GM13977 (cell line): ENCODE data around the gene ALG14.

Source experiments
- DNase-seq: peaks from one replicate; pipeline ENCODE4 v3.0.0; 2012; ENCODE audit warnings: low spot score
- in situ Hi-C: fragments of 300-500 bp; cut with MboI; formaldehyde crosslinking; loops from one replicate; pipeline ENCODE4 v1.12.0; 2022; ENCODE audit warnings: low sequenced_read_pairs, low pct_unique_long_range_greater_than_20kb, mixed read lengths, inconsistent platforms; ENCODE audit not compliant: unreplicated experiment
- TF ChIP-seq, protein P1 (sequence below): IDR thresholded peaks from 2 replicates; pipeline ENCODE4 v1.5.1; 2012; ENCODE audit warnings: mild to moderate bottlenecking, control low read depth; ENCODE audit not compliant: insufficient read depth; ENCODE audit errors: extremely low read depth, missing control alignments

ALG14 gene

DNA sequence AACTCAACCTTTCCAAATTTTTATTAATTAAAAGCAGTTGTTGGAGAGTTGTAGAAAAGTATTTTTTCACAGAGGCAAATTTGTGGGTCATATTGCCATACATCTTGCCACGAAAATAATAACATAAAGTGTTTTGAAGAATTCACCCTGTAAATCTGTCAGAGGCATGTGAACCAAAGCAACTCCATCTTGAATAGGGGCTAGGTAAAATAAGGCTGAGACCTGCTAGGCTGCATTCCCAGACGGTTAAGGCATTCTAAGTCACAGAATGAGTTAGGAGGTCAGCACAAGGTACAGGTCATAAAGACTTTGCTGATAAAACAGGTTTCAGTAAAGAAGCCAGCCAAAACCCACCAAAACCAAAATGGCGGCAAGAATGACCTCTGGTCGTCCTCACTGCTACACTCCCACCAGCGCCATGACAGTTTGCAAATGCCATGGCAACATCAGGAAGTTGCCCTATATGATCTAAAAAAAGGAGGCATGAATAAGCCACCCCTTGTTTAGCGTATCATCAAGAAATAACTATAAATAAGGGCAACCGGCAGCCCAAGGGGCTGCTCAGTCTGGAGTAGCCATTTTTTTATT lies 141.4 kb downstream of the ALG14 start:
- in situ Hi-C loops: no loop called here
- no peak for DNase-seq
- TF ChIP-seq, protein P1, sequence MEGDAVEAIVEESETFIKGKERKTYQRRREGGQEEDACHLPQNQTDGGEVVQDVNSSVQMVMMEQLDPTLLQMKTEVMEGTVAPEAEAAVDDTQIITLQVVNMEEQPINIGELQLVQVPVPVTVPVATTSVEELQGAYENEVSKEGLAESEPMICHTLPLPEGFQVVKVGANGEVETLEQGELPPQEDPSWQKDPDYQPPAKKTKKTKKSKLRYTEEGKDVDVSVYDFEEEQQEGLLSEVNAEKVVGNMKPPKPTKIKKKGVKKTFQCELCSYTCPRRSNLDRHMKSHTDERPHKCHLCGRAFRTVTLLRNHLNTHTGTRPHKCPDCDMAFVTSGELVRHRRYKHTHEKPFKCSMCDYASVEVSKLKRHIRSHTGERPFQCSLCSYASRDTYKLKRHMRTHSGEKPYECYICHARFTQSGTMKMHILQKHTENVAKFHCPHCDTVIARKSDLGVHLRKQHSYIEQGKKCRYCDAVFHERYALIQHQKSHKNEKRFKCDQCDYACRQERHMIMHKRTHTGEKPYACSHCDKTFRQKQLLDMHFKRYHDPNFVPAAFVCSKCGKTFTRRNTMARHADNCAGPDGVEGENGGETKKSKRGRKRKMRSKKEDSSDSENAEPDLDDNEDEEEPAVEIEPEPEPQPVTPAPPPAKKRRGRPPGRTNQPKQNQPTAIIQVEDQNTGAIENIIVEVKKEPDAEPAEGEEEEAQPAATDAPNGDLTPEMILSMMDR: no peak

DNA sequence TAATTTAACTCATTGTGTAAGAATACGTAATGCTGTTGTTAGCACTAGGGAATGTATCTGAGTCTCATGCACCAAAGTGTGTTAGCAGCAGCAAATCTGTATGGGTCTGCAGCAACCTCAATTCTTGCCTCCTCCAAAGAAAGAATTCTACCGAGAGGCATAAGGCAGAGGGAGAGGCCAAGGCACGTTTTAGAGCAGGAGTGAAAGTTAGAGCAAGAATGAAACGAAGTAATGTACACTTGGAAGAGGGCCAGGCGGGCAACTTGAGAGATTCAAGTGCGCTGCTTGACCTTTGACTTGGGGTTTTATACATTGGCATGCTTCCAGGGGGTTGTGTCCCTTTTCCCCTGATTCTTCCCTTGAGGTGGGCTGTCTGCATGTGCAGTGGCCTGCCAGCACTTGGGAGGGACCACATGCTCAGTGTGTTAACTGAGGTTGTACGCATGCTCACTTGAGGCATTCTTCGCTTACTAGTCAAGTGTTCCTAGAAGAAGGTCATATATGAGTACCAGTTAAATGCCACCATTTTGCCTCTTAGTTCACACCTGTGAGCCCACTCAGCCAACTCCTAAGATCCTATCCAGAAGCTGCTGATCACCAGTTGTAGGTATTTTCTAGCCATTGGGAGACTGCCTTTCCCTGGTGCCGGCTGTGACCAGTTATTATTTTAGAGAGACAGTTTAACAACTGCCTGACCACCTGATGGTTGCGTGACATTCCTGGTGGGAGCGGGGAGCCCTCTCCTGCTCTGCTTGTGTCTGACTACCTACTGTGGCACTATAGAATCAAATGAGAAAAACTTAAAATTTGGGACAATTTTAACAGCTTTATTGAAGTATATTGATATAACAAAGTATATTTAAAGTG lies 143.2 kb downstream of the ALG14 start:
- TF ChIP-seq, protein P1: no peak
- in situ Hi-C loops: no loop called here
- DNase-seq: no peak

DNA sequence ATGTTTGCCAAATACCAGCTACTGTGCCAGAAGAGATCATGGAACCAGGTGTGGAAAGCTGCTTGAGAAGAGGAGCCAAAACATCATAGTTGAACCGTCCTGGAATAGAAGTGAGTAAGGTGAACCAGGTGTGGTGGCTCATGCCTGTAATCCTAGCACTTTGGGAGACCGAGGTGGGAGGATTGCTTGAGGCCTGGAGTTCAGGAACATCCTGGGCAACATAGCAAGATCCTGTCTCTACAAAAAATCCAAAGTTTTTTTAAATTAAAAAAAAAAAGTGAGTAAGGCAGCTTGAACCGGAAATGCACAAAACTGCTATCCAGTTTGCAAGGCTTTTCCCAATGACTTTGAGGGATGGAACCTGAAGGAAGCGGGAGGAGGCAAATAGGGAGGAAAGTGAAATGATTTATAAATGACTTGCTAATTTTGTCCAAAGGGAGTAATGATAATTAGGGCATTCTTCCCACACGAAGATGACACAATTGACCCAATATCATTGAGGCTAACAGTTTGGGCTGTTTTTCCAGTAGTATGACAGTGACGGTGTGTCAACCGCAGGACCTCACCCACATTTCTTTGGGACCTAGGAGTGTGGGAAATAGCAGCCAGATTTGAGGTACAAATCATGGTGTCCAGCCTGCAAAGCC lies 144.3 kb downstream of the ALG14 start:
- in situ Hi-C loops: no loop called here
- DNase-seq: no peak
- TF ChIP-seq, protein P1: no peak

DNA sequence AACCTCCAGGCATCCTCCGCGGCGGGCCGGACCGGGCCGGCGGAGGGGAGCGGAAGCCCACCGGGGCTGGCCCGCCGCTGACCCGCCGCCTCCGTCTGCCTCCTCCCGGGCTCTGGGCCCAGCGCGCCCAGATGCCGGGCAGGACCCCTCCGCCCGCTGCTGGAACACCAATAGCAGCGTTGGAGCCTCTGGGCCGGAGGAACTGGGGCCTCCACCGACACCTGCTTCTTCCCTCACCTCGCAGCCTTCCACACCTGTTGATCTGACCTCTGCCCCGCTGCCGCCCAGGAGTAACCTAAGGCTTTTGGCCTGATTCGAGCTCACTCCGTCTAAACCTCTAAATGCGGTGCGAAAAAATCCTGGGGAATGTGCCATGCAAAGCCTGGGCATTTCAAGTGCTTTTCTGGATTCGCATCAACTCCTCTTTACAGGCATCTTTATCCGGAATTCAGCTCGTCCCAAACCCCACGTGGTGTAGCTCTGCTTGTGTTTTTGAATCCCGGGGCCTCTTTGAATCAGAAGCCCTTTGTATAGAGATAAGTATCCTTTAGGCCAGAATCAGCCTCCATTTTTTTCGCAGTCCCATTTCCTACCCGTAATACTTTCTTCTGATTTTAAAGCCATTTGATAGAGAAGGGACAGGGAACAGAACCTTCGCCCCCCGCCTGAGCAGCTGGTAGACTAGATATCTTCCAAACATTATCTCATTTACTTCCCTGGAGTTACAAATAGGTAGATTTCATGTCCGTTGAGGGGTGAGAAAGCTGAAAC lies 145.2 kb downstream of the ALG14 start:
- TF ChIP-seq, protein P1: no peak
- in situ Hi-C loops: no loop called here
- DNase-seq: no peak

DNA sequence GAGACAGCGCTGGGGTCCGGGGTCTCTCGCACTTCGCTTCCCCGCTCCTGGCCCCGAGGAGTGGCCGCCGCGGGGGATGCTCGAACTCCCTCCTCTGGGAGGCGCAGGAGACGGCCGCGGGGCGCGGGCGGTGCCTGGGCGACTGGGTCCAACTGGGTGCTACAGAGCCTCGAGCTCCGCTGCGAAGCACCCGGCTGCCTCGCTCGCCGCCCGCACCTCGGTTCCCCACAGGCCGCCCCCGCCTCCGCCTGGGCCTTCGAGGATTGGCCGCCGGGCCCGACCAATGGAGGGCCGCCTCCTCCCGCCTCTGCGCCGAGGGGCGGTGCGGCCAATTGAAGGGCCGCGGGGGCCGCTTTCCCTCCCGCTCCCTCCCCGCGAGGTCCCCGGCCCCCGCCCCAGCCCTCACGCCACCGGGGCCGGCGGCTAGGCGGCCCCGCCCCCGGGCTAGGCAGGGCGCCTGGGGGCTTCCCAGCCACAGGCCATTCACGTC lies 145.8 kb downstream of the ALG14 start, which contains the start of gene CNN3:
Gene CNN3, minus strand, starts transcription at position 196 of the 490 bp plus-strand sequence. CDS start 216 bp downstream, outside the sequence.
- TF ChIP-seq, protein P1: no peak
- peak; percentile 94 for DNase-seq
- in situ Hi-C loops: no loop called here
